A673 (cell line): ENCODE measurements around the gene DLX4.

Experiments used
- EZH2 ChIP-seq: fragments of 200-600 bp; sonication (generic); IDR thresholded peaks from 2 replicates; pipeline ENCODE4 v1.6.1; 2017; ENCODE audit warnings: borderline replicate concordance, low read depth, mild to moderate bottlenecking, mixed read lengths, antibody characterized with exemption, low read length; ENCODE audit not compliant: poor library complexity, severe bottlenecking
- TF ChIP-seq, protein P1 (sequence below): fragments of 300-800, 200-600 bp; sonication (generic); conservative IDR thresholded peaks from 2 replicates; pipeline ENCODE4 v1.5.1; 2017; ENCODE audit warnings: low read depth, mild to moderate bottlenecking, antibody characterized with exemption, low read length, moderate library complexity, mixed read lengths

DNA sequence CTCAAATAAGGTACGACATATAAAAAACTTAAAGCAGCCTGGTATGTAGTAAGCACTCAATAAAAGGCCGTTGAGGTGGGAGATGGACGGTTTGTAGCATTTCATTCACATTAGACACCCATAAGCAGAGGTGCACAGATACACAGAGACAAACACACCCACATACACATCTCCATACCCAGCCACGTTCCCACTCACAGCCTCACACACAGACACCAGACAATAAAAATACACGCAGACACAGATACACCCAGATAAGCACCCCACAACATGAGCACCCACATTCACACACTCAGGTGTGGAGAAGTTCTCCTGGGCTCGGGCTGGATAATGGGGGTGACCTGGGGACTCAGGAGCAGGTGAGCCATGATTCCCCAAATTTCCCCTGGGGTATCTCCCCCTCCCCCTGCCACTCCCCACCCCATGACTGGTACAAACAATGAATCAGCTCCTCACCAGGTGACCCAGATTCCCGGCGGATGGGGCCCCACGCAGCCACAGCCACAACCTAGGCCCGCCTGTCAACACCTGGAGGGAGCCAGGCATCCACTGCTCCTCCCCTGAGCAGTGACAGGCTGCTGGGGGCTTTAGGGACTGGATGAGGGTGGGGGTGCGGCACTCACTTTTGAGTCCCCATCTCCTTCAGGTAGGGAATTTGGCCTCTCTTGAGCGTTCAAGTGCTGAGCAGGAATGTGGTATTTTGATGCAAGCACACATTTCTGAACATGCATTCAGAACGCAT is 23.4 kb downstream of the DLX4 start:
- no peak for TF ChIP-seq EZH2
- TF ChIP-seq, protein P1, sequence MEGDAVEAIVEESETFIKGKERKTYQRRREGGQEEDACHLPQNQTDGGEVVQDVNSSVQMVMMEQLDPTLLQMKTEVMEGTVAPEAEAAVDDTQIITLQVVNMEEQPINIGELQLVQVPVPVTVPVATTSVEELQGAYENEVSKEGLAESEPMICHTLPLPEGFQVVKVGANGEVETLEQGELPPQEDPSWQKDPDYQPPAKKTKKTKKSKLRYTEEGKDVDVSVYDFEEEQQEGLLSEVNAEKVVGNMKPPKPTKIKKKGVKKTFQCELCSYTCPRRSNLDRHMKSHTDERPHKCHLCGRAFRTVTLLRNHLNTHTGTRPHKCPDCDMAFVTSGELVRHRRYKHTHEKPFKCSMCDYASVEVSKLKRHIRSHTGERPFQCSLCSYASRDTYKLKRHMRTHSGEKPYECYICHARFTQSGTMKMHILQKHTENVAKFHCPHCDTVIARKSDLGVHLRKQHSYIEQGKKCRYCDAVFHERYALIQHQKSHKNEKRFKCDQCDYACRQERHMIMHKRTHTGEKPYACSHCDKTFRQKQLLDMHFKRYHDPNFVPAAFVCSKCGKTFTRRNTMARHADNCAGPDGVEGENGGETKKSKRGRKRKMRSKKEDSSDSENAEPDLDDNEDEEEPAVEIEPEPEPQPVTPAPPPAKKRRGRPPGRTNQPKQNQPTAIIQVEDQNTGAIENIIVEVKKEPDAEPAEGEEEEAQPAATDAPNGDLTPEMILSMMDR: no peak
